ENCODE results near the gene ABCD1. TPM values are rescaled to one million over a fixed set of nuclear protein-coding genes. Genes with fewer than 3 reads are reported as not detected.
"Not testable (repeated sequence)": the region's sequence is repeated elsewhere in the genome, so short reads cannot be mapped to it uniquely, and the experiment has no call there.

ABCD1 gene
- polyA plus RNA-seq, 1 donor from 2014 or later: 3.6 TPM

DNA sequence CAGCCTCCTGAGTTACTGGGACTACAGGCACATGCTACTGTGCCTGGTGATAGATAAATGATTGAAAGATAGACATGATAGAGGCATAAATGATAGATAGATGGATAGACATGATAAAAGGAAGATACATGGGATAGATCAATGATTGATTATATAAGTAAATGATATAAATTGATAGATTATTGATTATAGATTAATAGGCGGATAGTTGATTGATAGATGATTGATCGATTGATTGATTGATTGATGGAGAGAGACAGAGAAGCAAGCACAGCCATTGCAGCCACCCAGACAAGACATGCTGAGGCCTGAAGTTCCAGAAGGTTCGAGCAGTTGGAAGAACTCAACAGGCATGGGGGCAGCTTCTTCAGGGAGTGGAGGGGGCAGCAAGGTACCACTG lies 21.7 kb downstream of the ABCD1 start:
- H3K36me3 ChIP-seq (ENCODE audit: insufficient read depth, low read length): no peaks in the 10 kb centered on the region
- no peaks in the 10 kb centered on the region for H3F3A ChIP-seq (ENCODE audit: insufficient read depth, low read length, poor library complexity, severe bottlenecking)
- H4K20me1 ChIP-seq (ENCODE audit: insufficient read depth): no peaks in the 10 kb centered on the region
- H3K9me2 ChIP-seq (ENCODE audit: insufficient read depth, low read length): no peaks in the 10 kb centered on the region
- H3K27me3 ChIP-seq (ENCODE audit: insufficient read depth, low read depth, low read length): no peaks in the 10 kb centered on the region
- H3K27ac ChIP-seq (ENCODE audit: low read length): no peak overlapping the region
- H3K79me2 ChIP-seq (replicated peaks; ENCODE audit: insufficient read depth, low read length): no peaks in the 10 kb centered on the region
- no peak overlapping the region for H3K4me2 ChIP-seq (ENCODE audit: low read length)
- H3K9ac ChIP-seq (ENCODE audit: low read length): no peak overlapping the region
- no peaks in the 10 kb centered on the region for H3K9me3 ChIP-seq (ENCODE audit: low read length)
- no peak overlapping the region for H2AFZ ChIP-seq (ENCODE audit: low read depth, low read length)
- no peak overlapping the region for H3K4me3 ChIP-seq (ENCODE audit: low read length)
- TF ChIP-seq MXI1 (conservative IDR thresholded peaks at IDR 0.05; ENCODE audit: poor library complexity, severe bottlenecking): no peak
- TF ChIP-seq, protein P1, sequence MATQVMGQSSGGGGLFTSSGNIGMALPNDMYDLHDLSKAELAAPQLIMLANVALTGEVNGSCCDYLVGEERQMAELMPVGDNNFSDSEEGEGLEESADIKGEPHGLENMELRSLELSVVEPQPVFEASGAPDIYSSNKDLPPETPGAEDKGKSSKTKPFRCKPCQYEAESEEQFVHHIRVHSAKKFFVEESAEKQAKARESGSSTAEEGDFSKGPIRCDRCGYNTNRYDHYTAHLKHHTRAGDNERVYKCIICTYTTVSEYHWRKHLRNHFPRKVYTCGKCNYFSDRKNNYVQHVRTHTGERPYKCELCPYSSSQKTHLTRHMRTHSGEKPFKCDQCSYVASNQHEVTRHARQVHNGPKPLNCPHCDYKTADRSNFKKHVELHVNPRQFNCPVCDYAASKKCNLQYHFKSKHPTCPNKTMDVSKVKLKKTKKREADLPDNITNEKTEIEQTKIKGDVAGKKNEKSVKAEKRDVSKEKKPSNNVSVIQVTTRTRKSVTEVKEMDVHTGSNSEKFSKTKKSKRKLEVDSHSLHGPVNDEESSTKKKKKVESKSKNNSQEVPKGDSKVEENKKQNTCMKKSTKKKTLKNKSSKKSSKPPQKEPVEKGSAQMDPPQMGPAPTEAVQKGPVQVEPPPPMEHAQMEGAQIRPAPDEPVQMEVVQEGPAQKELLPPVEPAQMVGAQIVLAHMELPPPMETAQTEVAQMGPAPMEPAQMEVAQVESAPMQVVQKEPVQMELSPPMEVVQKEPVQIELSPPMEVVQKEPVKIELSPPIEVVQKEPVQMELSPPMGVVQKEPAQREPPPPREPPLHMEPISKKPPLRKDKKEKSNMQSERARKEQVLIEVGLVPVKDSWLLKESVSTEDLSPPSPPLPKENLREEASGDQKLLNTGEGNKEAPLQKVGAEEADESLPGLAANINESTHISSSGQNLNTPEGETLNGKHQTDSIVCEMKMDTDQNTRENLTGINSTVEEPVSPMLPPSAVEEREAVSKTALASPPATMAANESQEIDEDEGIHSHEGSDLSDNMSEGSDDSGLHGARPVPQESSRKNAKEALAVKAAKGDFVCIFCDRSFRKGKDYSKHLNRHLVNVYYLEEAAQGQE (IDR thresholded peaks at IDR 0.05; ENCODE audit: borderline replicate concordance): no peak
- TF ChIP-seq POLR2AphosphoS5 (IDR thresholded peaks at IDR 0.05): no peak

DNA sequence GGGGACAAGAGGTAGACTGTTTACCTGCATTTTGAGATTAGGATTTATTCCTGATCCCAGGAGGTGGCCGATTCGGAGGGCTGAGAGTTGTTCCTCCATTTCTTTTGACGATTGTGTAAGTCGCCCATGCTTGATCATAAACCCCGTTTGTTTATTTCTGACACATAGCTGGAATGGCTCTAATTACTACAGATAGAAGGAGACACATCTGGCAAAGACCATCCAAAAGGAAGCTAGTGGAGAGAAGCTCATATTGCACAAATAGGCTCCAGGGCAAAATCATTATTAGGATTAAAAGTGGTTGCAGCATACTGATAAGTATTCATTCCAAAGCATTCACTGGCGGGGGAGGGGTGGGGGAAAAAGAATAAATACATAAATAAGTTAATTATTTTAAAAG lies 22.3 kb downstream of the ABCD1 start:
- H3F3A ChIP-seq (ENCODE audit: insufficient read depth, low read length, poor library complexity, severe bottlenecking); H3K9me2 ChIP-seq (ENCODE audit: insufficient read depth, low read length); H3K27ac ChIP-seq (ENCODE audit: low read length); H4K20me1 ChIP-seq (ENCODE audit: insufficient read depth); H3K79me2 ChIP-seq (replicated peaks; ENCODE audit: insufficient read depth, low read length); H3K9ac ChIP-seq (ENCODE audit: low read length); H3K36me3 ChIP-seq (ENCODE audit: insufficient read depth, low read length); H3K4me2 ChIP-seq (ENCODE audit: low read length); H3K4me3 ChIP-seq (ENCODE audit: low read length); H2AFZ ChIP-seq (ENCODE audit: low read depth, low read length); H3K9me3 ChIP-seq (ENCODE audit: low read length); H3K27me3 ChIP-seq (ENCODE audit: insufficient read depth, low read depth, low read length): not testable (repeated sequence)

DNA sequence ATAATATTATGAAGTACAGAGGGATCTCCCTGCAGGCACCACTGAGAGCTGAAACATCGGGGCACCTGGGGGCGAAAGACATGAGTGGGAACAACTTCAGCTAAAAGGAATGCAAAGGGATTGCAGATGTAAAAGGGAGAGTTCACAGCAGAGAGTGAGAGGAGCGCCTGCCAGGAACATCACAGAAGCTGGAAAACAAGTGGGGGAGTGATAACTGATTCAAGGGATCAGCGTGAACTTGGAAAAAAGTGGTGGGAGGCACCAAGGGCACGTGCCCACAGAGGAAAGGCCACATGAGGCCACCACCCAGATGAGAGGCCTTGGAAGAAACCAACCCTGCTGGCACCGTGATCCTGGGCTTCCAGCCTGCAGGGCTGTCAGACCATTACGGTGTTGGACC lies 24.4 kb downstream of the ABCD1 start:
- not testable (repeated sequence) for H3K27ac ChIP-seq (ENCODE audit: low read length); H3K79me2 ChIP-seq (replicated peaks; ENCODE audit: insufficient read depth, low read length); H3F3A ChIP-seq (ENCODE audit: insufficient read depth, low read length, poor library complexity, severe bottlenecking); H3K4me3 ChIP-seq (ENCODE audit: low read length); H2AFZ ChIP-seq (ENCODE audit: low read depth, low read length); H3K9me3 ChIP-seq (ENCODE audit: low read length); H3K27me3 ChIP-seq (ENCODE audit: insufficient read depth, low read depth, low read length); H3K4me2 ChIP-seq (ENCODE audit: low read length); H4K20me1 ChIP-seq (ENCODE audit: insufficient read depth); H3K9ac ChIP-seq (ENCODE audit: low read length); H3K36me3 ChIP-seq (ENCODE audit: insufficient read depth, low read length); H3K9me2 ChIP-seq (ENCODE audit: insufficient read depth, low read length)

DNA sequence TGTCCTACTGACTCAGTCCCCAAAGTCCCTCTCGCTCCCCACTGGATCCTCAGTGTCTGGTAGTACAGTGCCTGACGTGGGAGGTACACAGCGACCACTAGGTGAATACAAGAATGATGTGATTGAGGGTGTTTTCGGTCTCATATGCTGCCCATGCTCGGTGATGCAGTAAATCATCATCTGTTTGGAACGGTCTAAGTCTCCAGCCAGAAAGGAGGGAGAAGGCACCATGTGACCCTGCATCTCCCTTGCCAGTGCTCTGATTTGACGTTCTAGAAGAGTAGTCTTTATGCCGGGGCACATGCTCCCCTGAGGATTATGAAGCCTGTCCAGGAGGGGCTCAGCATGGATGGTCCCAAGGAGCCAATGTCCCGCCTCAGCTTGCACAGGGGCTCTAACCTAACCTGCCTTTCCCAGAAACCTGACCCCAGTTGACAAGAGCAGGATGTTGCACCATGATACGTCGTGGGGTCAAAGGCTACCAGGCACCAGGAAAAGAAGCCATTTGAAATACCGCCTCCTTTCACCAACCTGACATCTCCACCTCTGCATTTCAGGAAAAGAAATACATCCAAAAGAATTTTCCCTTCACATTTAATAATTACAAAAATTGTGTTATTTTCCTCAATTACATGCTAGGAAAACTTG lies 25.6 kb downstream of the ABCD1 start:
- Histone ChIP-seq H2AFZ (ENCODE audit: low read depth, low read length) (no peak overlapping the region), H4K20me1 (ENCODE audit: insufficient read depth) (no peaks in the 10 kb centered on the region), H3F3A (ENCODE audit: insufficient read depth, low read length, poor library complexity, severe bottlenecking) (no peaks in the 10 kb centered on the region), H3K9me2 (ENCODE audit: insufficient read depth, low read length) (no peaks in the 10 kb centered on the region), H3K27me3 (ENCODE audit: insufficient read depth, low read depth, low read length) (no peaks in the 10 kb centered on the region), H3K4me2 (ENCODE audit: low read length) (no peak overlapping the region), H3K9me3 (ENCODE audit: low read length) (no peaks in the 10 kb centered on the region), H3K36me3 (ENCODE audit: insufficient read depth, low read length) (no peaks in the 10 kb centered on the region), H3K27ac (ENCODE audit: low read length) (no peak overlapping the region), H3K79me2 (replicated peaks; ENCODE audit: insufficient read depth, low read length) (no peaks in the 10 kb centered on the region), H3K9ac (ENCODE audit: low read length) (no peak overlapping the region), H3K4me3 (ENCODE audit: low read length) (no peak overlapping the region)
- TF ChIP-seq MXI1 (conservative IDR thresholded peaks at IDR 0.05; ENCODE audit: poor library complexity, severe bottlenecking): no peak
- TF ChIP-seq EP300 (conservative IDR thresholded peaks at IDR 0.05; ENCODE audit: poor library complexity, severe bottlenecking): no peak
- TF ChIP-seq SMC3 (conservative IDR thresholded peaks at IDR 0.05; ENCODE audit: poor library complexity): no peak
- no peak for TF ChIP-seq EZH2 (IDR thresholded peaks at IDR 0.05; ENCODE audit: borderline replicate concordance, insufficient read depth, low read length, poor library complexity, severe bottlenecking)
- no peak for TF ChIP-seq TAF1 (IDR thresholded peaks at IDR 0.05; ENCODE audit: low read depth)
- TF ChIP-seq RAD21 (conservative IDR thresholded peaks at IDR 0.05): no peak
- TF ChIP-seq, protein P2, sequence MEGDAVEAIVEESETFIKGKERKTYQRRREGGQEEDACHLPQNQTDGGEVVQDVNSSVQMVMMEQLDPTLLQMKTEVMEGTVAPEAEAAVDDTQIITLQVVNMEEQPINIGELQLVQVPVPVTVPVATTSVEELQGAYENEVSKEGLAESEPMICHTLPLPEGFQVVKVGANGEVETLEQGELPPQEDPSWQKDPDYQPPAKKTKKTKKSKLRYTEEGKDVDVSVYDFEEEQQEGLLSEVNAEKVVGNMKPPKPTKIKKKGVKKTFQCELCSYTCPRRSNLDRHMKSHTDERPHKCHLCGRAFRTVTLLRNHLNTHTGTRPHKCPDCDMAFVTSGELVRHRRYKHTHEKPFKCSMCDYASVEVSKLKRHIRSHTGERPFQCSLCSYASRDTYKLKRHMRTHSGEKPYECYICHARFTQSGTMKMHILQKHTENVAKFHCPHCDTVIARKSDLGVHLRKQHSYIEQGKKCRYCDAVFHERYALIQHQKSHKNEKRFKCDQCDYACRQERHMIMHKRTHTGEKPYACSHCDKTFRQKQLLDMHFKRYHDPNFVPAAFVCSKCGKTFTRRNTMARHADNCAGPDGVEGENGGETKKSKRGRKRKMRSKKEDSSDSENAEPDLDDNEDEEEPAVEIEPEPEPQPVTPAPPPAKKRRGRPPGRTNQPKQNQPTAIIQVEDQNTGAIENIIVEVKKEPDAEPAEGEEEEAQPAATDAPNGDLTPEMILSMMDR (IDR thresholded peaks at IDR 0.05; ENCODE audit: poor library complexity, severe bottlenecking): no peak
- TF ChIP-seq POLR2AphosphoS5 (IDR thresholded peaks at IDR 0.05): no peak
- TF ChIP-seq, protein P1 (IDR thresholded peaks at IDR 0.05; ENCODE audit: borderline replicate concordance): no peak

Measured in neural cell (in vitro differentiated cells).